Mesendoderm (in vitro differentiated cells): ENCODE measurements around the gene ABCG4.
"Not testable (repeated sequence)": the region's sequence is repeated elsewhere in the genome, so short reads cannot be mapped to it uniquely, and the experiment has no call there.

Experiments
- DNase-seq: peaks from one replicate; pipeline ENCODE4 v3.0.0; 2013
- H2AK5ac ChIP-seq: 2 replicates; pipeline ENCODE4 v1.6.1; 2013; ENCODE audit warnings: low read length, inconsistent platforms
- H2BK120ac ChIP-seq: 2 replicates; pipeline ENCODE4 v1.6.1; 2013; ENCODE audit warnings: low read depth, mild to moderate bottlenecking, low read length, moderate library complexity, mixed read lengths
- H2BK15ac ChIP-seq: replicated peaks from 2 replicates; pipeline ENCODE4 v1.6.1; 2013; ENCODE audit warnings: low read depth, mild to moderate bottlenecking, moderate library complexity
- H2BK5ac ChIP-seq: 2 replicates; pipeline ENCODE4 v1.6.1; 2013; ENCODE audit warnings: low read length, inconsistent platforms
- H3K18ac ChIP-seq: 2 replicates; pipeline ENCODE4 v1.6.1; 2013; ENCODE audit warnings: mild to moderate bottlenecking, low read length, mixed read lengths
- H3K23ac ChIP-seq: one replicate; pipeline ENCODE4 v1.6.1; 2013; ENCODE audit warnings: low read length
- H3K27ac ChIP-seq: 2 replicates; pipeline ENCODE4 v1.5.1; 2013; ENCODE audit warnings: low read depth, mild to moderate bottlenecking, inconsistent platforms, low read length, moderate library complexity
- H3K27me3 ChIP-seq: 2 replicates; pipeline ENCODE4 v1.6.1; 2013; ENCODE audit warnings: low read length, control low read depth, mild to moderate bottlenecking, inconsistent platforms; ENCODE audit not compliant: insufficient read depth, poor library complexity
- H3K36me3 ChIP-seq: 2 replicates; pipeline ENCODE4 v1.6.1; 2013; ENCODE audit warnings: low read length, inconsistent platforms; ENCODE audit not compliant: control insufficient read depth, insufficient read depth
- H3K4ac ChIP-seq: one replicate; pipeline ENCODE4 v1.6.1; 2013; ENCODE audit warnings: low read depth, mild to moderate bottlenecking, low read length, moderate library complexity
- H3K4me1 ChIP-seq: 2 replicates; pipeline ENCODE4 v1.6.1; 2013; ENCODE audit warnings: low read depth, low read length, inconsistent platforms; ENCODE audit not compliant: control insufficient read depth
- H3K4me2 ChIP-seq: 2 replicates; pipeline ENCODE4 v1.6.1; 2013; ENCODE audit warnings: low read length
- H3K4me3 ChIP-seq: 2 replicates; pipeline ENCODE4 v1.5.1; 2013; ENCODE audit warnings: mild to moderate bottlenecking, low read length
- H3K56ac ChIP-seq: one replicate; pipeline ENCODE4 v1.6.1; 2013; ENCODE audit warnings: low read length
- H3K79me1 ChIP-seq: 2 replicates; pipeline ENCODE4 v1.6.1; 2013; ENCODE audit warnings: low read length, inconsistent platforms
- H3K79me2 ChIP-seq: 2 replicates; pipeline ENCODE4 v1.6.1; 2013; ENCODE audit warnings: mild to moderate bottlenecking, low read length; ENCODE audit not compliant: control insufficient read depth, insufficient read depth
- H3K9ac ChIP-seq: 2 replicates; pipeline ENCODE4 v1.6.1; 2013; ENCODE audit warnings: low read length, inconsistent platforms
- H4K5ac ChIP-seq: one replicate; pipeline ENCODE4 v1.6.1; 2013; ENCODE audit warnings: low read length
- H4K8ac ChIP-seq: one replicate; pipeline ENCODE4 v1.6.1; 2013; ENCODE audit warnings: low read depth, mild to moderate bottlenecking, control low read depth, low read length, moderate library complexity
- WGBS: extraction: QIAGEN DNeasy Blood & Tissue Kit; methylation state at CpG from one replicate; pipeline ENCODE4 v1.1.7; 2013; ENCODE audit warnings: low lambda C conversion rate, missing lambda C conversion rate; ENCODE audit not compliant: insufficient coverage; ENCODE audit errors: extremely low coverage; 5-methylcytosine and 5-hydroxymethylcytosine counted together

The ABCG4 gene

DNA sequence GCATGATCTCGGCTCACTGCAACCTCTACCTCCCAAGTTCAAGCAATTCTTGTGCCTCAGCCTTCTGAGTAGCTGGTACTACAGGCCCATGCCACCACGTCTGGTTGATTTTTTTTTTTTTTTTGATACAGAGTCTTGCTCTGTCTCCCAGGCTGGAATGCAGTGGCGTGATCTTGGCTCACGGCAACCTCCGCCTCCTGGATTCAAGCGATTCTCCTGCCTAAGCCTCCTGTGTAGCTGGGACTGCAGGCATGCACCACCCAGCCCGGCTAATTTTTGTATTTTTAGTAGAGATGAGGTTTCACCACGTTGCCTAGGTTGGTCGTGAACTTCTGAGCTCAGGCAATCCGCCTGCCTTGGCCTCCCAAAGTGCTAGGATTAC lies 18.2 kb downstream of the ABCG4 start:
- not testable (repeated sequence) for DNase-seq, H3K27me3 ChIP-seq

DNA sequence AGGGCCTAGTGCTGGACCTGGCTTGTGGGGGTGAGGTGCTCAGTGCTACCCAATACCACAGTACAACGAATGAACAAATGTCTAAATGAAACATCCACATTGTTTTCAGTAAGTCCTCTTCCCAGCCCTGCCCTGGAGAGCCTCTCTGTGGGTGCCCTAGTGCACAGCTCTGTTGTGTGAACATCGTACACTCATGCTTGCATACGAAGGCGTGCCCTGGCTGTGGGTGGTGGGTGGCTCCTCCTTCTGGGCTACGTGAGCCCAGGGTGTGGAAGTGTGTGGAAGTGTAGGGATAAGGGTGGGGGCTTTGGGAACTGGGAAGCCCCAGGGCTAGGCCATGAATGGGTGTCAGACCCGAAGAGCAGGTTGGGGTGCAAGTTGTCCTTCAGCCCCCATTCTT lies 19.1 kb downstream of the ABCG4 start:
- H3K56ac ChIP-seq = no peak overlapping the region
- no peak overlapping the region for H3K4me2 ChIP-seq
- no peak overlapping the region for H3K23ac ChIP-seq
- no peaks in the 10 kb centered on the region for H3K79me1 ChIP-seq
- no peaks in the 10 kb centered on the region for H3K4me1 ChIP-seq
- no peak overlapping the region for H2AK5ac ChIP-seq
- H4K5ac ChIP-seq = no peak overlapping the region
- no peak for DNase-seq
- no peak overlapping the region for H2BK15ac ChIP-seq
- no peak overlapping the region for H2BK5ac ChIP-seq
- no peak overlapping the region for H4K8ac ChIP-seq
- H3K18ac ChIP-seq = no peak overlapping the region
- no peaks in the 10 kb centered on the region for H3K79me2 ChIP-seq
- H3K27me3 ChIP-seq = no peaks in the 10 kb centered on the region
- H3K4me3 ChIP-seq = no peak overlapping the region
- WGBS = no CpG with 5 or more reads among the region's 6 CpGs
- H2BK120ac ChIP-seq = no peak overlapping the region
- H3K36me3 ChIP-seq = no peaks in the 10 kb centered on the region
- no peak overlapping the region for H3K27ac ChIP-seq
- no peak overlapping the region for H3K9ac ChIP-seq
- H3K4ac ChIP-seq = no peak overlapping the region

More for the DNA sequence above, 18.2 kb downstream of the ABCG4 start:
- H3K18ac ChIP-seq, H3K79me2 ChIP-seq, H3K4ac ChIP-seq, H3K79me1 ChIP-seq, H3K27ac ChIP-seq, H2BK5ac ChIP-seq, H3K36me3 ChIP-seq, H3K4me3 ChIP-seq, H3K4me1 ChIP-seq, H2AK5ac ChIP-seq, H4K5ac ChIP-seq, H4K8ac ChIP-seq, H3K9ac ChIP-seq, H2BK15ac ChIP-seq, H3K4me2 ChIP-seq, H3K23ac ChIP-seq, H3K56ac ChIP-seq, H2BK120ac ChIP-seq: not testable (repeated sequence)
- WGBS = no CpG with 5 or more reads among the region's 10 CpGs

DNA sequence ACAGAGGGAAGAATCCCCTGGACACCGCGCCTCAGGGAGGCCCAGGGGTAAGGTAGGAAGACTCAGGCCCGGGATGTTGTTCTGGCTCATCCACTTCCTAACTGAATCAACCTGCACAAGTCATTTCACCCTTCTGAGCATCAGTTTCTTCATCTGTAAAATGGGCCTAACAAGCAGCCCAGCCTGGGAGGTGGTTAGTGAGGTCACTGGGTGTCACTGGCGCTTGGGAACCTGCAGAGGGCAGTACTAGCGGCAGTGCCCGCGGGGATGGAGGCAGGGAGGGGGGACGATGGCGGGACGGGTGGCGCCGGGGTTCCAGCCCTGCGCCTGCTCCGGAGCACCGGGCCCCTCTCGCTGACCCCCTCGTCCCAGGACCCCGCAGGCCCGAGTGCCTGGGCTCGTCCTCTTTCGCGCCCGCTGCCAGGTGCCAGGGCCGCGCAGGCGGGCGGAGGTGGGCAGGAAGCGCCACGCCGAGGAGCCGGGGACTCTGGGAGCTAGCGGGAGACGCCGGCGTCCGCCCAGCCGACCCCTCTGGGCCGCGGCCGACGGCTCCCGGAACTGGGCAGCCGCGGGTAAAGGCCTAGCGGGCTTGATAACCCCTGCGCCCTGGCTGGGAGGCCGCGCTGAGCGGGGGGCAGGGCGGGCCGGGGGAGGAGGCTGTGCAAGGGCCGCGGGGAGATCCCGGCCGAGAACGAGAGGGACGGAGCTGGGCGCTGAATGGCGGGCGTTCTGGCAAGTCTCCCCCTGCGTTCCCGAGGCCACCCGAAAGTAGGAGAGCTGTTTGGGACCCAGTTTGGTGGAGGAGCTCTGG lies 19.8 kb downstream of the ABCG4 start, which contains the start of gene NLRX1:
Gene NLRX1, plus strand, starts transcription at position 255 of the 811 bp plus-strand sequence. CDS start 2,679 bp downstream, outside the sequence.
- no peaks in the 10 kb centered on the region for H3K36me3 ChIP-seq
- H4K8ac ChIP-seq = no peak within 1 kb of the TSS
- H3K79me1 ChIP-seq = no peaks in the 10 kb centered on the region
- H3K4ac ChIP-seq = peak within 1 kb of the TSS; percentile 61
- no peaks in the 10 kb centered on the region for H3K27me3 ChIP-seq
- H2AK5ac ChIP-seq = no peak within 1 kb of the TSS
- peak within 1 kb of the TSS; percentile 78 for H2BK5ac ChIP-seq
- H3K23ac ChIP-seq = peak within 1 kb of the TSS; percentile 99
- H2BK15ac ChIP-seq = no peak within 1 kb of the TSS
- H3K4me3 ChIP-seq = peak within 1 kb of the TSS; percentile 81
- H3K56ac ChIP-seq = peak within 1 kb of the TSS; percentile 97
- peak within 1 kb of the TSS; percentile 89 for H3K27ac ChIP-seq
- H2BK120ac ChIP-seq = no peak within 1 kb of the TSS
- no CpG with 5 or more reads among the region's 63 CpGs for WGBS
- H4K5ac ChIP-seq = no peak within 1 kb of the TSS
- no peaks in the 10 kb centered on the region for H3K79me2 ChIP-seq
- H3K4me1 ChIP-seq = no peaks in the 10 kb centered on the region
- DNase-seq = peak; percentile 93
- H3K9ac ChIP-seq = peak within 1 kb of the TSS; percentile 95
- H3K4me2 ChIP-seq = peak within 1 kb of the TSS; percentile 85
- H3K18ac ChIP-seq = peak within 1 kb of the TSS; percentile 70

DNA sequence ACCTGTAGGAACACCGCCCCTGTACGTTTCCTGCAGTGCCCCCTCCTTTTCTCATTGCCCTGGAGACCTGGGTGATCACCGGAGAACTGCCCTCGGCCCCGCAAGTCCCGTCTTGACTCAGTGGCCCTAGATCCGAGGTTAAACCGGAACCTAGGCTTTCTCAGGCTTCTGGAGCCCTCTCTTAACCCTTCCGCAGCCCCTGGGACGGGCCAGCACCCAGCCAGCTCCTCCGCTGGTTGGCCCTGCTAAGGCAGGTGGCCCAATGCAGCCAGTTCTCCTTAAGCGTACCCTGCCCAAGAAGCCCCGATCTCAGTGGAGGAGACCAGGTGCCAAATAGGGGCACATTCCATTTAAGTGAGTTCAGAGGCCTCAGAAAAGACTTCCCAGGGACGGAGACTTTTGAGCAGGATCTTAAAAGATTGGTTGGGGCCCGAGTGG lies 20.4 kb downstream of the ABCG4 start:
- Histone ChIP-seq H2BK15ac (no peak overlapping the region), H3K9ac (peak overlapping the region; percentile 95), H4K5ac (no peak overlapping the region), H3K4me3 (peak overlapping the region; percentile 81), H3K23ac (peak overlapping the region; percentile 99), H3K79me1 (no peaks in the 10 kb centered on the region), H2BK5ac (peak overlapping the region; percentile 78), H4K8ac (no peak overlapping the region), H2BK120ac (no peak overlapping the region), H3K56ac (peak overlapping the region; percentile 97), H2AK5ac (no peak overlapping the region), H3K27ac (peak overlapping the region; percentile 89), H3K79me2 (no peaks in the 10 kb centered on the region), H3K18ac (peak overlapping the region; percentile 70), H3K4me1 (no peaks in the 10 kb centered on the region), H3K4ac (peak overlapping the region; percentile 61), H3K27me3 (no peaks in the 10 kb centered on the region), H3K36me3 (no peaks in the 10 kb centered on the region), H3K4me2 (peak overlapping the region; percentile 85)
- DNase-seq = peak; percentile 98
- WGBS = no CpG with 5 or more reads among the region's 15 CpGs

DNA sequence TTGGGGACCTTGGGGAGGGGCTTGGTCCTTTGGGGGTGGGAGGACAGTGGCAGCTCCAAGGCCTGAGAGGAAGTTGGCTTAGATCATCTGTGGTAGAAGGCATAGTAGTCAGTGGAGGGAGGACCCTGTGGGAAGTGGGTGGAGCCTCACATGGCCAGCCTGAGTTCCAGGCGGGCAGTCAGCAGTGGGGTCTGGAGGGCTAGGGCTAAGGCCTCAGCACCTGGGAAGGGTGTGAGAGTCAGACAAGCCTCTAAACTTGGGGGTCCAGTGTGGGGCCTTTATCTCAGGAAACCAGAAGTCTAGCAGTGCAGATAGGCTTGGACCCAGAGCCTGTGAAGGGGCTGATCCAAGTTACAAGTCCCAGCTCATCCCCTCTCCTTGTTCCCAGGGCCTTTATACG lies 23.7 kb downstream of the ABCG4 start:
- Histone ChIP-seq H3K79me2 (no peaks in the 10 kb centered on the region), H3K23ac (no peak overlapping the region), H3K4me3 (no peak overlapping the region), H2BK5ac (no peak overlapping the region), H2AK5ac (no peak overlapping the region), H3K9ac (no peak overlapping the region), H3K27ac (no peak overlapping the region), H4K8ac (no peak overlapping the region), H3K36me3 (no peaks in the 10 kb centered on the region), H3K27me3 (no peaks in the 10 kb centered on the region), H3K56ac (no peak overlapping the region), H2BK15ac (no peak overlapping the region), H3K4me2 (no peak overlapping the region), H2BK120ac (no peak overlapping the region), H3K79me1 (no peaks in the 10 kb centered on the region), H3K18ac (no peak overlapping the region), H3K4ac (no peak overlapping the region), H4K5ac (no peak overlapping the region), H3K4me1 (no peaks in the 10 kb centered on the region)
- WGBS = no CpG with 5 or more reads among the region's 2 CpGs
- DNase-seq = peak; percentile 23
